RWPE2 (cell line): ENCODE measurements around the gene IGSF21.

ENCODE experiments used
- ATAC-seq: fragments of 200-7000 bp; cut with Tn5 transposase; 3 replicates; pipeline ENCODE4 v1.9.1; 2021; ENCODE audit warnings: low read depth
- DNase-seq: peaks from one replicate; pipeline ENCODE4 v3.0.0-alpha.2; 2020; ENCODE audit warnings: low spot score
- H3K27ac ChIP-seq: fragments of 450-650 bp; 2 replicates; pipeline ENCODE4 v1.5.1; 2017; ENCODE audit warnings: mild to moderate bottlenecking; ENCODE audit not compliant: poor library complexity, severe bottlenecking
- H3K27me3 ChIP-seq: fragments of 250-450 bp; sonication (Bioruptor Pico); 2 replicates; pipeline ENCODE4 v1.5.1; 2021; ENCODE audit warnings: mild to moderate bottlenecking, moderate library complexity; ENCODE audit not compliant: insufficient read depth, poor library complexity, severe bottlenecking
- H3K36me3 ChIP-seq: fragments of 250-450 bp; sonication (Bioruptor Pico); 2 replicates; pipeline ENCODE4 v1.5.1; 2020; ENCODE audit warnings: low read depth, mild to moderate bottlenecking, moderate library complexity
- H3K4me1 ChIP-seq: fragments of 250-450 bp; sonication (Bioruptor Pico); 2 replicates; pipeline ENCODE4 v1.5.1; 2021; ENCODE audit warnings: mild to moderate bottlenecking, moderate library complexity; ENCODE audit not compliant: insufficient read depth, poor library complexity, severe bottlenecking
- H3K4me3 ChIP-seq: fragments of 250-450 bp; sonication (Bioruptor Pico); 2 replicates; pipeline ENCODE4 v1.5.1; 2021; ENCODE audit warnings: mild to moderate bottlenecking, moderate library complexity; ENCODE audit not compliant: severe bottlenecking
- H3K9me3 ChIP-seq: fragments of 250-450 bp; sonication (Bioruptor Pico); 2 replicates; pipeline ENCODE4 v1.5.1; 2021; ENCODE audit warnings: mild to moderate bottlenecking, moderate library complexity; ENCODE audit not compliant: severe bottlenecking
- TF ChIP-seq, protein P1 (sequence below): fragments of 450-650 bp; IDR thresholded peaks from one replicate; pipeline ENCODE4 v1.5.1; 2017; ENCODE audit warnings: mild to moderate bottlenecking, moderate library complexity; ENCODE audit not compliant: poor library complexity, severe bottlenecking

Gene IGSF21

DNA sequence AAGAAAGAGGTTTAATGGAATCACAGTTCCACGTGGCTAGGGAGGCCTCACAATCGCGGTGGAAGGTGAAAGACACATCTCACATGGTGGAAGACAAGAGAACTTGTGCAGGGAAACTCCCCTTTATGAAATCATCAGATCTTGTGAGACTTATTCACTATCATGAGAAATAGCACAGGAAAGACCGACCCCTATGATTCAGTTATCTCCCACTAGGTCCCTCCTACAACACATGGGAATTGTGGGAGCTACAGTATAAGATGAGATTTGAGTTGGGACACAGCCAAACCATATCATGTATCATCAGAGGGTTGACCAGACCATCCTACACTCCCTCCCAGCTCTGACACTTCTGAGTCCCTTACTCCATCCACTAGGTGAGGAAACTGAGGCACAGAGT is 229.2 kb downstream of the IGSF21 start:
- TF ChIP-seq, protein P1, sequence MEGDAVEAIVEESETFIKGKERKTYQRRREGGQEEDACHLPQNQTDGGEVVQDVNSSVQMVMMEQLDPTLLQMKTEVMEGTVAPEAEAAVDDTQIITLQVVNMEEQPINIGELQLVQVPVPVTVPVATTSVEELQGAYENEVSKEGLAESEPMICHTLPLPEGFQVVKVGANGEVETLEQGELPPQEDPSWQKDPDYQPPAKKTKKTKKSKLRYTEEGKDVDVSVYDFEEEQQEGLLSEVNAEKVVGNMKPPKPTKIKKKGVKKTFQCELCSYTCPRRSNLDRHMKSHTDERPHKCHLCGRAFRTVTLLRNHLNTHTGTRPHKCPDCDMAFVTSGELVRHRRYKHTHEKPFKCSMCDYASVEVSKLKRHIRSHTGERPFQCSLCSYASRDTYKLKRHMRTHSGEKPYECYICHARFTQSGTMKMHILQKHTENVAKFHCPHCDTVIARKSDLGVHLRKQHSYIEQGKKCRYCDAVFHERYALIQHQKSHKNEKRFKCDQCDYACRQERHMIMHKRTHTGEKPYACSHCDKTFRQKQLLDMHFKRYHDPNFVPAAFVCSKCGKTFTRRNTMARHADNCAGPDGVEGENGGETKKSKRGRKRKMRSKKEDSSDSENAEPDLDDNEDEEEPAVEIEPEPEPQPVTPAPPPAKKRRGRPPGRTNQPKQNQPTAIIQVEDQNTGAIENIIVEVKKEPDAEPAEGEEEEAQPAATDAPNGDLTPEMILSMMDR, result no peak
- no peak overlapping the region for H3K27ac ChIP-seq
- no peaks in the 10 kb centered on the region for H3K36me3 ChIP-seq
- no peaks in the 10 kb centered on the region for H3K4me1 ChIP-seq
- no peak overlapping the region for H3K4me3 ChIP-seq
- ATAC-seq (no peak), DNase-seq (no peak)
- H3K27me3 ChIP-seq, result peaks cover 6% of the 10 kb centered on the region
- no peaks in the 10 kb centered on the region for H3K9me3 ChIP-seq

DNA sequence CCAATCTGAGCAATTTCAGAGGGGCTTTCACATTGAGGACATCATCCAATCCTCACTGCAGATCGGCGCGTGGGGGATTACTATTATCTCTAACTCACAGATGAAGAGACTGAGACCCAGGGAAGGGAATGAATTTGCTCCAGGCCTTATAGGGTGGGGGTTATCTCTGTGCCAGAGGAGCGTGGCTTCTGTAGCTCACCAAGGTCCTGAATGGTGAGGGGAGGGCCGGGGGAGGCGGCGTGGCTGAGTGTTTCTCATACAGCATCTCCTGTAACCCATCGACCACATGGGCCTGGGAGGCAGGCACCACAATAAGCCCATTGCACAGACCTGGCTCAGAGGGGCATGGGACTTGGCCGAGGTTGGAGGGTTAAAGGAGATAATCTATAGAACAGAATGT is 230.2 kb downstream of the IGSF21 start:
- TF ChIP-seq, protein P1, result no peak
- Histone ChIP-seq H3K36me3 (no peaks in the 10 kb centered on the region), H3K4me1 (no peaks in the 10 kb centered on the region), H3K27ac (no peak overlapping the region), H3K4me3 (no peak overlapping the region), H3K27me3 (peaks cover 3% of the 10 kb centered on the region), H3K9me3 (no peaks in the 10 kb centered on the region)
- no peak for ATAC-seq
- DNase-seq, result no peak

DNA sequence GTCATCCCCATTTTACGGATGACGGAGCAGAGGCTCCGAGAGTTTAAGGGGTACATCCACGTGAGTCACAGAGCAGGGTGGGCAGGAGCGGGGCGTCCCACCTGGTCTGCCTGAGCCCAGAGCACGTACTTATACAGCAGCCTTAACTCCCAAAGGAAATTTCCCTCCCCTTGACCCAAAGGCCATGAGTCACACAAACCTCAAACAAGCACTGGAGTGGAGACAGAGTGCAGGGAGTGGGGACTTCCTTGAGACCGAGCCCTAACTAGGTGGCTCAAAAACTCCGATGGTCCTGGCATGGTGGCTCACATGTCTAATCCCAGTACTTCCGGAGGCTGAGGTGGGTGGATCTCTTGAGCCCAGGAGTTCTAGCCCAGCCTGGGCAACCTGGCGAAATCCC is 231.6 kb downstream of the IGSF21 start:
- no peak overlapping the region for H3K4me3 ChIP-seq
- TF ChIP-seq, protein P1, result no peak
- H3K4me1 ChIP-seq, result no peaks in the 10 kb centered on the region
- H3K36me3 ChIP-seq, result no peaks in the 10 kb centered on the region
- H3K9me3 ChIP-seq, result no peaks in the 10 kb centered on the region
- H3K27ac ChIP-seq, result no peak overlapping the region
- ATAC-seq (no peak), DNase-seq (no peak)
- H3K27me3 ChIP-seq, result no peaks in the 10 kb centered on the region

DNA sequence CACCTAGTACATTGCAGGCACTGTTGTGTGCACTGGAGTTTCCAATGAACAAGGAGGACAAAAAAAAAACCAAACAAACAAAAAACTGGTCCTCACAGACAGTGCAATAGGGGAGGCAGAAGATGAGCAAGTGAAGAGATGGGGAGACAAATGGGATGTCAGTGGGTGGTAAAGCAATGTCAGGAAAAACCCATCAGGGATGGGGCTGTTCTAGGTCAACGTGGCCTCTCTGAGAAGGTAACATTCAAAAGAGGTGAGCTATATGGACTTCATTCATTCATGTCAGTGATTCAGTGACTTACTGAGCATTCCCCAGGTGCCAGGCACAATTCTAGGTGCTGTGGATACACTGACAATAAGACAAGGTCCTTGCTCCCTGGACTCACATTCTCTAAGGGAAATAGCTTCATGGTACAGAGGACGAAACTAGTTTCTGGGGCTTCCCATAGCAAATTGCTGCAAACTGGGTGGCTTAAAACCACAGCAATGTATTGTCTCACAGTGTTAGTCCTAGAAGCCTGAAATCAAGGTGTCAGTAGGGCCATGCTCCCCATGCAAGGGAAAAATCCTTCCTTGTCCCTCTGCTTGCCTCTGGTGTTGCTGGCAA is 232.7 kb downstream of the IGSF21 start:
- no peaks in the 10 kb centered on the region for H3K36me3 ChIP-seq
- TF ChIP-seq, protein P1, result no peak
- ATAC-seq, result no peak

DNA sequence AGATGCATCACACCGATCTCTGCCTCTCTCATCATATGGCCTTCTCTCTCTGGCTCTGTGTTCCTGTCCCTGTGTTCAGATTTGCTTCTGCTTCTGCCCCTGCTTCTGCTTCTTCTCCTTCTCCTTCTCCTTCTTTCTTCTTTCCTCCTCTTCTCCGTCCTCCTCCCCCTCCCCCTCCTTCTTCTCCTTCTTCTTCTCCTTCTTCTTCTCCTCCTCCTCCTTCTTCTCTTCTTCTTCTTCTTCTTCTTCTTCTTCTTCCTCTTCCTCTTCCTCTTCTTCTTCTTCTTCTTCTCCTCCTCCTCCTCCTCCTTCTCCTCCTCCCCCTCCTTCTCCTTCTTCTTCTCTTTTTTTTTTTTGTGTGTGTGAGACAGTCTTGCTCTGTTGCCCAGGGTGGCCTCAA is 233.2 kb downstream of the IGSF21 start:
- Histone ChIP-seq H3K4me3 (no peak overlapping the region), H3K27me3 (no peaks in the 10 kb centered on the region), H3K36me3 (no peaks in the 10 kb centered on the region), H3K27ac (no peak overlapping the region), H3K9me3 (no peaks in the 10 kb centered on the region), H3K4me1 (no peaks in the 10 kb centered on the region)
- no peak for DNase-seq
- no peak for ATAC-seq
- TF ChIP-seq, protein P1, result no peak

More for the DNA sequence above, 232.7 kb downstream of the IGSF21 start:
- no peak overlapping the region for H3K27ac ChIP-seq
- no peaks in the 10 kb centered on the region for H3K4me1 ChIP-seq
- H3K4me3 ChIP-seq, result no peak overlapping the region
- no peaks in the 10 kb centered on the region for H3K9me3 ChIP-seq
- no peak for DNase-seq
- H3K27me3 ChIP-seq, result no peaks in the 10 kb centered on the region
